Adrenal gland (tissue), 5 donors: ENCODE measurements around the gene CPXM2.

Experiments used
- CTCF ChIP-seq, 6 experiments: fragments of 450-650 bp in 4 of 6; fragments of 200-600 bp in 2 of 6; sonication (generic) in 1 of 6; IDR thresholded peaks; 1 replicate in 5 of 6; 2 replicates in 1 of 6; pipeline versions ENCODE4 v1.5.1 to v1.8.0; 2016 to 2021; ENCODE audit warnings: antibody characterized with exemption in 6 of 6, mild to moderate bottlenecking in 2 of 6, moderate library complexity in 1 of 6
- POLR2A ChIP-seq, 2 donors: fragments of 450-650 bp; IDR thresholded peaks; one replicate each; pipeline ENCODE4 v1.6.1; 2017; ENCODE audit warnings: antibody characterized with exemption in 2 of 2, mild to moderate bottlenecking in 2 of 2, moderate library complexity in 1 of 2
- donor health status: DM: no; HTN: no; CAD: no.

DNA sequence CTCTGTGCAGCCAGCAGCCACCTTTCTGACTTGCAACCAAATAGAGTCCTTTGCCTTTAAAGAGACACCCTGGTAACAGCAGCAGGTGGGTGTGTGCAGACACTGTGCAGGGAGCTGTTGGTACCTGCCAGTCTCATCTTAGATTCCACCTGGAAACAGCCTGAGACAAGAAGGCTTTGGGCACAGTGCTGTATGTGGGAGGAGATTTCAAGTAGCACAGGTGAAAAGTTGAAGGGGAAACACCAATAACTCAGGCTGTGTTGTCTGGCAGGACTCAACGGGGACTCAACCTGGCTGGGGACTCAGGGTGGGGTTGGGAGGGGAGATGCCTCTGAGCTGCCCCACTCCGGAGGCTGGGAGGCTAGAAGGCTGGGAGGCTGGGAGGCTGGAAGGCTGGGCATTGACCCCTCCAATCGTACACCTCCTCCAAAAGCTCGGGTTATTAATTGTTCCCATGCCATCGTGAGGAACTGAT lies 6.7 kb downstream of the CPXM2 start:
- TF ChIP-seq CTCF (IDR thresholded peaks at IDR 0.05) (no peak), POLR2A (IDR thresholded peaks at IDR 0.05) (no peak)
